NCI-H2107 treated with DMSO at 0.1 percent for 48 hours (cell line): ENCODE results near the gene RPGRIP1.
A peak's percentile ranks its signal among the peaks of the same experiment; 100 is the strongest.
"Not testable (repeated sequence)": the region's sequence is repeated elsewhere in the genome, so short reads cannot be mapped to it uniquely, and the experiment has no call there.

ENCODE experiments used
- DNase-seq: peaks from one replicate; lab custom pipeline; 2025; ENCODE audit not compliant: unreplicated experiment; lab: John Stamatoyannopoulos, UW

RPGRIP1 gene

DNA sequence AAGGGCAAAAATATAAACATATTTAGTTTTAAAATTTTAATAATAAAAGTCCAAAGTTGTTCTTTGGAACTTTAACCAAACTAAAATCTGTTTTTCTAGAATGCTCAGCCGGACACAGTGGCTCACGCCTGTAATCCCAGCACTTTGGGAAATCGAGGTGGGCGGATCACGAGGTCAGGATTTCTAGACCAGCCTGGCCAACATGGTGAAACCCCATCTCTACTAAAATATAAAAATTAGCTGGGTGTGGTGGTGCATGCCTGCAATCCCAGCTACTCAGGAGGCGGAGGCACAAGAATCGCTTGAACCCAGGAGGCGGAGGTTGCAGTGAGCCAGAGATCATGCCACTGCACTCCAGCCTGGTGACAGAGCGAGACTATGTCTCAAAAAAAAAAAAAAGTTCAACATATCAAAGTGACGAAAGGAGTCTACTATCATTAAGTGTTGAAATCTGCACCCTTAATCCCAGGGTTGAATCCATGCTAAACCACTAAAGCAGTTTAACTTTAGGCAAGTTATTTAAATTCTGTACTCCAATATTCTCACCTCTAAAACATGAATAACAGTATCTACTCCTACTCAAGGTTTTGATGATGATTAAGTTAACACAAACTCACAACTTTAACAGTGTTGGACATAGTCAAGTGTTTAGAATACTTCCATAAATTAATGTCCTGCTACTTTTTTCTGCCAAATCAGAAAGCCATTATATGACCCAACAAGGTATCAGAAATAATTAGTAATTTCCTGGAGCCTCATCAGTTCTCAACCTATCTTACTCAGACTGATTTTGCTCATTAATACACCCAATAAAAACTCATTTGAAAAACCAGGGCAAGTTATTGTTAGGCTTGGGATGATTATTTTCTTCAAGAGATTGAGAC is 21.6 kb upstream of the RPGRIP1 start:
- DNase-seq, result no peak

DNA sequence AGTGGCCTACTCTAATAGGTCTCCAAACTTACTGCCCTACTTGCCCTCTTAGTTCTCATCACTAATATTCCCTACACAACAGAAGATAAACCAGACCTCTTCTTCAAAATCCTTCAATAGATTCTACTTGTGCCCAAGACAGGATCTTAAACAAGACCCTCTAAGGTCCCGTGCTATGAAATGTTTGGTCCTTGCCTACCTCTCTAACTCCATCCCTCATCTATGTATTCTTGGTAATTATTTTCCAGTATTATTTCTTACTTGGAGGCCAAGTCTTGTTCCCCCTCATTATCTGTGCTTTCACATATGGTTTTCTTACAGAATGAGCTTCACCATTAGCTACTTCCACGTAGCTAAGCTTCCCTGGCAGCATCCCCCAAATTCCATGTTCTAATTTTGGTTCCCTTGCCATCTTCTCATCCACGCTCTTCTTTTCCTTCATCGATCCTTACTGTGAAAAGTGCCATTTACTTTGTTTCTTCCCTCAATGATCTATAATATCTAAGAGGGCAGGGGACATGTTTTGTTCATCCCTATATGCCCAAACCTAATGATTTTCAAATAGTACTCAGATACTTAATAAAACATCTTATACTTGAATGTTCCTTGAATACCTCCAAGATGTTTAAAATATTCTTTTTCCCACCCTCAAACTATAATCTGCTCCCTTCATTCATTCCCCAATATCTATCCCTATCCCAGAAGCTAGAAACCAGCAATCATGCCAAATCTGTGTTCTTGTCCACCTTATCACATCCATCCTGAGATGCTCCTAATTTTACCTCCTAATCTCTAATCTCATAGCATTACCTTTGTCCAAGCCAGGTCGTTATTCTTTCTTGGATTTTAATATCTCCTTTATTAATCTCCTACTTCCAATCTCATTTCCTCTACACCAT is 20.7 kb upstream of the RPGRIP1 start:
- DNase-seq, result no peak

DNA sequence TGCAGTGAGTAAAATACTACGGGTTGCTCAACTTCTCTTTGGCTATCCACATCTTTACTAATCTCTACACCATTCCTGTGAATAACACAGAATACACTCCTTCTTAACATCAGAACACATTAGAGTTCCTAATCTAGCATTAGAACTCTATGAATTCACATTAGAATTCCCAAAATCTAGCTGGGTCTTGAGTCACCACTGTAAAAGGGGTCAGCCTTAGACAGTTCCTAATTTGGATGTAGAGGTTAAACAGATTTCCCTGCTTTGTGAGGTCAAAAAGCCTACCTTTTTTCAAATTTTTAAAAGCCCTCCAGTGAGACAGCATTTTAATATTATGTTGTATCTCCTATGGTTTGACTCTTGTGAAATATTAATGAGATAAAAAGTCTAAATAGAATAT is 18.1 kb upstream of the RPGRIP1 start:
- DNase-seq, result no peak

DNA sequence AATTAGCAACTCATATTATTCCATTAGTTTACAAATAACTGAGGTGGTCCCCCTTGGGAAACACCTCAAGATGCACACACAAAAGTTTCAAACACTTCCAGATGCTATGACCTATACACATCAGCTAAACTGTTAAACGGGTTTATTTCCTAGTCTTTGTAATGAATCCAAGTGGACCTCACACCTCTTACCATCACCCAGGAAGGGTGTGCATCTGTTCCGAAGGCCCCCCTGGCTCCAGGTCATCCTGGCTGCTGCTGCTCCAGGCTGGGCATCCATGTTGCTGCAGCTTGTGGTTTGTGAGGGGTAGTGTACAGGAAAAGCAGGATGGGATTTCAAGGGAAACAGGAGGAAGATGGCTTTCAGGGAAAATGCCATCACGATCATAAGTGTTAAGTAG is 17.5 kb upstream of the RPGRIP1 start:
- DNase-seq, result no peak

DNA sequence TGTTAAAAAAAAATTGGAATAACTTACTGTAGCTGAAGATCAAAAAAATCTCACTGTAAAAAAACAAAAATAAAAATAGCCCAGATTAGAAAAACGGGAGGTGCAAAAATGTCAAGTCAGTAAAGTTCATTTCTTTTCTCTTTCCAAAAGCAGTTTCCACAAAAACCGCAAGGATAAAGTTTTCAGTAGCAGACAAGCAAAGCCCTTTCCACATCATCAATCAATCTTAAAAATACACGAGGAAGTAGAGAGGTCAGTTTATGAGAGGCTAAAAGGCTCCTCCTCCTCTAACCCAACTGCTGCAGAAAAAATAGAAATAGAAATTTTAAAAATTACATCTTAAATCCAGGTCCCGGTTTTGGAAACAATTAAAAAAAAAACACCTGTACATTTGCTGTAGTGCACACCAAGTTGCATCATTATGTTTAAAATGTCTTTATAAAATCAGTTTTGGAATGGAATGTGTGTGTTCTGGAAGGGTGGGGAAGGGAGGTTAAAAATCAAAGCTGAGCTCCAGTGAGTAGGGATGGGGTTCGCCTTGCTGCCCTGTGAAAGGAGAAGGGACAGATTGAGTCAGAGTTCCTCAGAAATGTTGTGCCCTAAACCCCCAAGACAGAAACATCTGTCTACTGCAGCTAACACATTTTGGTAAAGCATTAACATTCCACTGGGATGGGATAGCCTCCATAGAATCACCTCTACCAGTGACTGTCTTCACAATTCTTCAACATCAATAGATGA is 16.4 kb upstream of the RPGRIP1 start:
- no peak for DNase-seq

DNA sequence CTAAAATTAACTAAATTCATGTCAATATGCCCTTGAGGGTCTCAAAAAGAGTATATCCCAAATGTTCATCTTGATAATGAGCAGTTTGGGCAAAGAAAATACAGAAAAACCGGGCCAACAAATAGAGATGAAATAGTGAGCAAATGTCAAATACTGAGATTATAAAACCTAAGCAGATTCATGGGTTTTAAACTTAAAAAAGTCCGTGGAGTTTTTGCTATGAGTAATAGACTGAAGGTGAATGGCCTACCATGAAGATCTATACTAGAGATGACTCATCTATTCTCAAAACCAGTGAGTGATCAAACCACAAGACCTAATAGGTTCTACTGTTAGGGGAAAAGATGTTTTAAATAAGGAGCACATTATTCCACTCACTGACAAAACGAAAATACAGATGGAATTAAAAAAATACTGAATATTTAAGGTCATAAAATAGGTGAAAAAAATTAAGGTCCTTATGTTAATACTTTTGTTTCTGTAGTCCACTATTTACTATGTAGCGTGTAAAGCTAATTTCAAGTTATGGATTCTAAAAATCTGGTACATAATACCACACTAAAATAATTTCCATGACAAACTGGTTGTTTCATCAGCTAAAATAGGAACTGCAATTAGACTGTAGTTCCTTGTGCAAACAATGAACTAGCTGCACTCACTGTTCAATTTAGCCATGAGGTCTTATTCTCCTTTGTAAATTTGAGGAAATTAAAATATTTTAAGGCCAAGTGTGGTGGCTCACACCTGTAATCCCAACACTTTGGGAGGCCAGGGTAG is 15.7 kb upstream of the RPGRIP1 start:
- DNase-seq, result no peak

DNA sequence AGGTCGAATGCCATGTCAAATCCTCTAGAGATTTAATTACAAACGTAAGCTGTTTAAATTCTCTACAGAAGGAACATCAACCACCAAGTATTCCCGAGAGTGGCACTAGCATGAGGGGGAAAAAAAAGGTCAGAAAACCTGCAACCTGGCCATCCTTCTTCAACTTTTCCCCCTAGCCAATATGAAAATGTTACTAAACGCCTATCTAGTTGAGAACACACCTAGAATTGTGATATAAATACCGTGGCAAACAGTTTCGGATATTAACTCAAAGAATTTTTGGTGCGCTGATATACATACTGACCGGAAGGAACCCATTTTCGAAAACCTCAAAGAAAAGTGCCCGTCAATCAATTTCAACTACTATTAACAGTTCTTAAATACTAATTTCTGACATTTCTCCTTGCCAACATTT is 12.4 kb upstream of the RPGRIP1 start:
- DNase-seq, result no peak

DNA sequence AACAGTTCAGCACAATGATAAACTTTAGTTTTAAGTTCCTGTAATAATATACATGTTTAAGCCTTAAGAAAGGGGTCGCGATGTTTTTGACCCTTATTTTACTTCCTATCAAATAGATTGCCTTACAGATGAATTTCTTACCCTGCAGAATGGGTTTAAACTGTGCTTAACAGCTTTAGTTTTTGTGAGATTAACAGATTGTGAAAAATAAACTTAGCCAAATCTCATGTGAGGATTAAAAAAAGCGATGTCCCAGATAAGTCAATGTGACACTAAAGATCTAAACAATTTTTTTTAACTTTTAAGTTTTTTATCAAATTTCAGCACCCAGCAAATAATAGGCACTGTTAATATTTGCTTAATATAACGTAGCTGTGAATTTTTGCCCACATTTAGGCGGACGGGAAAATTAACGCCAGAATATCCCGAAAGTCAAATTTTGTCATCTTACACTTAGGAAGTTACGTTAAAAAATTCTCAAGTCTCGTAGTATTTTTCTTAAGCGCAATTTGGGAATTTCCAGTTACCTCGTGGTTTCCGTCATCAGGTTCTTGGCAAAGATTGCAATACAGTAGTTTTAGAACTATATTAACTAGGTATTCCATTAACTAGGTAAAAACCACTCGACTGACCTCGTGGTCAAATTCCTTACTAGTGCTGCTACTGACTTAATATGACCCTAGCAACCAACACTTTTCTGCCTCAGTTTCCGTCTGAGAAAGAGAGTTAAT is 11.8 kb upstream of the RPGRIP1 start:
- DNase-seq, result no peak

DNA sequence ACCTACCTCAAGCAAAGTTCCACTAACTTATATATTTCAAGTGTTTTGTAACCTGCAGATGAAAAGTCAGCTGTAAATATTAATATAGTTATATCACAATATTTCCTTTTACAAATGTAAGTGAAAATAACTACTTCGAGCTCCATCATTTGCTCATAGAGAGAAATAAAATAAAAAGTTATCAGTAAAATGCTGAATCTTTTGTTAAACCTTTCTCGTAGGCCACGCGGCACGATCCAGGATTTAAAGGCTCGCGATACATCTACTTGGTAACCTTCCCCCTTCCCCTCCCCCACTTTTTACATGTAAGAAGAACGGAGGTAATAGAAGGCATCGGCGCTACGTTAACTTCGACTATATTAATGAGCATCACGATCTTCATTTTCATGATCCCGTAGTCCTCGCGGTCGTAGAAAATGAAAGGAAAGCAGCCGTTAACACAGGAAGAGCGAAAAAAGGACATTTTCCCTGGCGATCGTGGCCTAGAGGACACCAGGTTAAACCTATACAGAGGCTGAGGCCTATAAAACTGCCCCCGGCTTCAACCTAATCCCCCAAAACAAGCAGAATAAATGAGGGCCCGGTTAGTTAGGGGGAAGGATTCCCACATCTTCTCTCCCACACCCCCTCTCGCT is 11.1 kb upstream of the RPGRIP1 start:
- peak; percentile 49 for DNase-seq

DNA sequence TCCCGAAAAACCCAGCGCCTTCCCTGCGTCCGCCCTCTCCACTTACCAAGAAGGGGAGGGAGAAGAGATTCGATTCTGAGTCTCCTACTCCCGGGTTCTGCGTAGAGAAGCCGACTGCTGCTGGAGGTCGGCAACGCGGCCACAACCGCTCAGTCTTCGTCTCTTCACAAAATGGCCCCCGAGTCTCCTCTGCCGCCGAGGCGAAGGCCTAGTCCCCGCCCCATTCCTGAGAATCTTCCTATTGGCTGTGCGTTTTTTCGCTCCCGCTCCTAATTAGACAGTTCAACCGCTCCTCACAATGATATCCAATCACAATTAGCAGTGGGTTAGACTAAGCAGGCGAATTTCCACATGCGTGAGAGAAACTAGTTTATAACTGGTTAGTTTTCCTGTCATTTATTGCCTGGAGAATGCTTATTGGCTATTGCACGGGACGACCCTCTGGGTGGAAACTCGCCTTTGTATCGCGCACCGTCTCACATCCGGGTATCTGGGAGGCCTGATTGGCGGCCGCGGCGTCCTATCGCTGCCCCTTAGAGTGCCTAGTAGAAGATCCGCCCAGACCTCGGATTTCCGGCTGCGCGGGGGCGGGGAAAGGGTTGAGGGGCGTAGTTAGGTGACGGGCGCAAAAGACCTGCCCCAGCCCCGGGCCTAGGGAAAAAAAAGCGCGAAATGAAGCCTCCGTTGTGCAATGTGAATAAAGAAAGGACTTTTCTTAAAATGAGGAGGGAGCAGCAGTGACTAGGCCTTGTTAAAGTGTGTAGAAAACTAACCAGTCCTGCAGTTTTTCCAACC is 10.4 kb upstream of the RPGRIP1 start, which contains the start of gene HNRNPC:
HNRNPC (minus strand) TSS at position 191 of the 795 bp plus-strand sequence. CDS start 35,249 bp downstream, outside the sequence.
- peak; percentile 100 for DNase-seq

DNA sequence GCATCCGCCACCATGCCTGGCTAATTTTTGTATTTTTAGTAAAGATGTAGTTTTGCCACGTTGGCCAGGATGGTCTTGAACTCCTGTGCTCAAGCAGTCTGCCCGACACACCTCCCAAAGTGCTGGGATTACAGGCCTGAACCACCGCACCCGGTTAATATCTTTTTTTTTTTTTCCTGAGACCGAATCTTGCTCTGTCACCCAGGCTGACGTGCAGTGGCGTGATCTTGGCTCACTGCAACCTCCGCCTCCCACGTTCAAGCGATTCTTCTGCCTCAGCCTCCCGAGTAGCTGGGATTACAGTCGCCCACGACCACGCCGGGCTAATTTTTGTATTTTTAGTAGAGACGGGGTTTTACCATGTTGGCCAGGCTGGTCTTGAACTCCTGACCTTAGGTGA is 7.2 kb upstream of the RPGRIP1 start:
- DNase-seq, result not testable (repeated sequence)

DNA sequence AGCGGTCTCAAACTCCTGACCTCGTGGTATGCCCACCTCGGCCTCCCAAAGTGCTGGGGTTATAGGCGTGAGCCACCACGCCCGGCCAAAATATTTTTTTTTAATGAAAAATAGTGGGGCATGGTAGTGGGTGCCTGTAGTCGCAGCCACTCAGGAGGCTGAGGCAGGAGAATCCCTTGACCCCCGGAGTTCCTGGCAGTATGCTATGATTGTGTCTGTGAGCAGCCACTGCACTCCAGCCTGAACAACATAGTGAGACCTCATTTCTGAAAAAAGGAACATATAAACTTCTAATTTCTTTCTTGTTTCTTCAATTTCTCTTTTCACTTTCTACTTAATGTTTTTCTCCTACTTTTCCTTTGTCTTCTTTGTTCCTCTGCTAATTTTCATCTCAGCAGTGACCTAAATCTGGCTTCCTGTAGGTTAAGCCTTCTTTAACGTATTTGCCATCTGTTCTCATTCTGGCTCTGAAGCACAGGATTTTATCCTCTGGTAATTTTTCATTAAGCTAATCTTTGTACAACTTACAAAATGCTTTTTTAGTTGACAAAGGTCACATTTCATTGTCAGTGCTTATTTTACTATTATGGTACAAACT is 4.5 kb upstream of the RPGRIP1 start:
- no peak for DNase-seq

DNA sequence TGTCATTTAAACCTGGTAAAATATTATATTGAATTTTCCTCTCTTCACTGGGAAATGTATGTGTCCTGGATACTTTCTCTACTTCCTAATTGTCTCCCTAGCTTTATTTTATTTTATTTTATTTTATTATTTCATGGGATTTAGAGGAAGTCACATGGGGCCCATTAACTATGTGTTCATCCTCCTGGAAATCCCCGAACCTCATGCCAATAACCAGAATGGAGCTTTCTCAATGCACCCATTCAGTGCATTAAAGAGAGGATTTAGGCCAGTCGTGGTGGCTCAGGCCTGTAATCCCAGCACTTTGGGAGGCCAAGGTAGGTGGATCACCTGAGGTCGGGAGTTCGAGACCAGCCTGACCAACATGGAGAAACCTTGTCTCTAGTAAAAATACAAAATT is 1.3 kb upstream of the RPGRIP1 start:
- DNase-seq, result no peak

DNA sequence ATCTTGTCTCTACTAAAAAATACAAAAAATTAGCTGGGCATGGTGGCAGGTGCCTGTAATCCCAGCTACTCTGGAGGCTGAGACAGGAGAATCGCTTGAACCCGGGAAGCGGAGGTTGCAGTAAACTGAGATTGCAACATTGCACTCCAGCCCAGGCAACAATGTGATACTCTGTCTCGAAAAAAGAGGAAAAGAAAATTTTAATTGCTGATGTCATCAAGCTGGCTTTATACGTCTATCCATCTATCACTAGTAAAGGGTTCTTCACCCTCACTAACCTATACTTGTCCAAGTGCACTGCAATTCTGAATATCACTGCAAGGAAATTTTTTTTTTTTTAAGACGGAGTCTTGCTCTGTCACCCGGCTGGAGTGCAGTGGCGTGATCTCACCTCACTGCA is 2.0 kb downstream of the RPGRIP1 start:
- DNase-seq, result not testable (repeated sequence)

DNA sequence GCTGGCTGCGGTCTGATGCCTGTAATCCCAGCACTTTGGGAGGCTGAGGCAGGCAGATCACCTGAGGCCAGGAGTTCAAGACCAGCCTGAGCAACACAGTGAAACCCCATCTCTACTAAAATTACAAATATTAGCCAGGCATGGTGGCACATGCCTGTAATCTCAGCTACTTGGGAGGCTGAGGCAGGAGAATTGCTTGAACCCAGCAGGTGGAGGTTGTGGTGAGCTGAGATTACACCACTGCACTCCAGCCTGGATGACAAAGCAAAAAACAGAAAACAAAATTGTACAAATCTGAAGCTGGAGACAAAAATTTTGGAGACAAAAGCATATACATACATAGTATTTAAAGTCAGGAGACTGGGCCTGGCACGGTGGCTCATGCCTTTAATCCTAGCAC is 6.6 kb downstream of the RPGRIP1 start:
- not testable (repeated sequence) for DNase-seq

DNA sequence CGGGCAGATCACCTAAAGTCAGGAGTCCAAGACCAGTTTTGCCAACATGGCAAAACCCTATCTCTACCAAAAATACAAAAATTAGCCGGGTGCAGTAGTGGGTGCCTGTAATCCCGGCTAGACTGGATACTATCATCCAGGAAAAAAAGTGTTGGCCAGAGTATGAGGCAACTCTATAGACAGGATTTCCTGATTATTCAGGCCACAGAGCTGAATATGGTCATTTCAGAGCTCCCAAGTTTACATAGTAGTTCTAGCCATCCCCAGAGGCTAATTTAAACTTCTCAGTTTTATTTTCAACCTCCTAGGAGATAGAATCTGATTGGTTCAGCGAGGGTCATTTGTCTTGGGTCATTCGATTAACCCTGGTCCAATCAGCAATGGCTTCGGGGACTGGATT is 7.3 kb downstream of the RPGRIP1 start:
- DNase-seq, result no peak

DNA sequence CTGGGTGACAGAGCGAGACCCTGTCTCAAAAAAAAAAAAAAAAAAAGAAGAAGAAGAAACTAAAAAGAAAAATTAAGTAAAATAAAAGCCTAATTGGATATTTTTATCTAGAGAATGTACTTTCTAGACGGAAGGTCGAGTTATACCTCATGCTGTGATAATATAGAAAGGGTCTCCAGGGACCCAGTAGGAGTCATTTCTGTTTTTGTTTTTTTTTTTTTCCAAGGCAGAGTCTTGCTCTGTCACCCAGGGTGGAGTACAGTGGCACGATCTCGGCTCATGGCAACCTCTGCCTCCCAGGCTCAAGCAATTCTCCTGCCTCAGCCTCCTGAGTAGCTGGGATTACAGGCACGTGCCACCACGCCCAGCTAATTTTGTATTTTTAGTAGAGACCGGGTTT is 14.1 kb downstream of the RPGRIP1 start:
- not testable (repeated sequence) for DNase-seq

DNA sequence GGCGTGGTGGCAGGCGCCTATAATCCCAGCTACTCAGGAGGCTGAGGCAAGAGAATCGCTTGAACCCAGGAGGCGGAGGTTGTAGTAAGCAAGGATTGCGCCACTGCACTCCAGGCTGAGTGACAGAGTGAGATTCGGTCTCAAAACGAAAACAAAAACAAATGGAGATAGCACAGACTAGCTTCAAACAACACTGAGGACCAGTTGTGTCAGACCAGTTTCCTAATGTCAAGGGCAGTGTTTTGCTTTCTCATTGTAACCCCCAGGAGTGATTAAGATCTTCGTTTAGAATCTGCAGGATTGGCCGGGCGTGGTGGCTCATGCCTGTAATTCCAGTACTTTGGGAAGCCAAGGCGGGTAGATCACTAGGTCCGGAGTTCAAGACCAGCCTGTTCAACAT is 18.5 kb downstream of the RPGRIP1 start:
- no peak for DNase-seq
